ENCODE measurements around the gene CKS1B. TPM values are rescaled to one million over a fixed set of nuclear protein-coding genes. Genes with fewer than 3 reads are reported as not detected.

Gene CKS1B
- total and polyA plus RNA-seq, 9 of the 15 experiments (the other 6 are each of a cell fraction or from before 2014, with no cell fraction given), result 215 to 1,103 (median 460) TPM

GRCh38 chr1:155002464-155003226, 28.2 kb downstream of the CKS1B start, which contains the start of gene ZBTB7B:
Gene ZBTB7B (plus strand): TSS chr1:155002802. CDS start chr1:155014661, 11,859 bp downstream.
- BruUV-seq (replicated peaks), result no TSS peak
- CTCF ChIA-PET (ENCODE audit: low intra/inter-chr PET ratio), result no interaction called here
- ATAC-seq, result peak; percentile 0; the same call in 1 of the 3 replicates
- peak; percentile 48 to 79 (median 58) for DNase-seq (ENCODE audit: extremely low read depth in 1 of 4, low spot score in 3 of 4)
- peaks cover 58% of the 10 kb centered on the region for H3K79me2 ChIP-seq (ENCODE audit: control insufficient read depth, insufficient read depth, low read length)
- peak within 1 kb of the TSS; percentile 95 for H2AFZ ChIP-seq (ENCODE audit: low read depth, low read length)
- H3K4me2 ChIP-seq (ENCODE audit: insufficient read depth, low read length), result peak within 1 kb of the TSS; percentile 99
- intact Hi-C loops (cut with micrococcal nuclease) (loop anchor here (1.0 to 5.0 kb wide), 4 partner anchors 15 to 445 kb away; partner anchors contain the start of genes EFNA3 and UBE2Q1), in situ Hi-C loops (cut with MboI) (no loop called here)
- peak within 1 kb of the TSS; percentile 99 for H3K27ac ChIP-seq (ENCODE audit: extremely low read depth, low read depth, low read length)
- no peaks in the 10 kb centered on the region for H3K27me3 ChIP-seq (ENCODE audit: control insufficient read depth in 2 of 2, insufficient read depth in 2 of 2, low read length in 2 of 2)
- H4K20me1 ChIP-seq (replicated peaks; ENCODE audit: control insufficient read depth, insufficient read depth, low read length), result peaks cover 3% of the 10 kb centered on the region; the same call in 1 of the 2 replicates
- H3K4me1 ChIP-seq (replicated peaks in 1 of 2; ENCODE audit: control insufficient read depth in 2 of 2, insufficient read depth in 2 of 2, low read length in 2 of 2), result peaks cover 45 to 74% of the 10 kb centered on the region in 2 experiments
- H3K9me3 ChIP-seq (replicated peaks; ENCODE audit: control insufficient read depth, insufficient read depth, low read depth, low read length), result no peaks in the 10 kb centered on the region
- peak within 1 kb of the TSS; percentile 99 for H3K9ac ChIP-seq (ENCODE audit: insufficient read depth in 1 of 2, low read depth in 2 of 2, low read length in 2 of 2)
- POLR2A ChIA-PET, result interaction anchor here (0.6 to 1.5 kb wide), 2 partner anchors 19 to 39 kb away, joined by 3 read pairs; no protein-coding TSS in a partner anchor
- 2% methylated on average over 13 of the region's 35 CpGs for WGBS (ENCODE audit: insufficient coverage, low coverage, missing lambda C conversion rate)
- peak; percentile 32 for FAIRE-seq
- H3K36me3 ChIP-seq (ENCODE audit: control insufficient read depth, insufficient read depth, low read length), result peaks cover 33% of the 10 kb centered on the region; the same call in 2 of the 3 replicates
- H3K4me3 ChIP-seq, result peak within 1 kb of the TSS; percentile 97
- H3K9me1 ChIP-seq (ENCODE audit: control insufficient read depth, insufficient read depth, low read length), result no peaks in the 10 kb centered on the region
- TF ChIP-seq E2F6 (IDR thresholded peaks at IDR 0.05; ENCODE audit: borderline replicate concordance in 1 of 2, extremely low read depth in 1 of 2, insufficient read depth in 1 of 2, insufficient read length in 1 of 2, low read depth in 1 of 2, low read length in 1 of 2, poor library complexity in 1 of 2, severe bottlenecking in 1 of 2) (no peak), SRSF1 (IDR thresholded peaks at IDR 0.05; ENCODE audit: low read depth, low read length) (no peak), DEAF1 (CRISPR knock-in tag; IDR thresholded peaks at IDR 0.05) (no peak), SIN3A (IDR thresholded peaks at IDR 0.05; ENCODE audit: borderline replicate concordance in 2 of 2, control insufficient read depth in 1 of 2, low read depth in 2 of 2, low read length in 2 of 2) (peak; percentile 27 to 29; a peak in 1 of 4 replicates), HDGF (IDR thresholded peaks at IDR 0.05) (0 out of 2 replicates have a peak, but pooled peaks have one; percentile 22), MTA2 (IDR thresholded peaks at IDR 0.05; ENCODE audit: low read depth) (no peak), VEZF1 (CRISPR knock-in tag; IDR thresholded peaks at IDR 0.05) (peak; percentile 51), MBD2 (IDR thresholded peaks at IDR 0.05; ENCODE audit: borderline replicate concordance, low read depth) (0 out of 2 replicates have a peak, but pooled peaks have one; percentile 17), BRD4 (IDR thresholded peaks at IDR 0.05) (no peak), TCF15 (CRISPR knock-in tag; IDR thresholded peaks at IDR 0.05) (no peak), HMGN3 (IDR thresholded peaks at IDR 0.05; ENCODE audit: borderline replicate concordance, extremely low read depth, insufficient read length, low read depth, low read length) (peak; percentile 28), ZBTB9 (CRISPR knock-in tag; IDR thresholded peaks at IDR 0.05) (no peak), ELF1 (tag; IDR thresholded peaks at IDR 0.05) (peak; percentile 70)
